Stomach (tissue), 4 donors: ENCODE data around the gene NPBWR2.

Experiments
- POLR2A ChIP-seq, 4 donors: fragments of 450-650 bp; IDR thresholded peaks; one replicate each; pipeline ENCODE4 v1.6.1; 2016; ENCODE audit warnings: antibody characterized with exemption in 4 of 4, control low read depth in 2 of 4, mild to moderate bottlenecking in 1 of 4, moderate library complexity in 1 of 4
- TF ChIP-seq, protein P1 (sequence below), 7 experiments: fragments of 450-650 bp in 4 of 7; fragments of 200-600 bp in 3 of 7; sonication (generic) in 3 of 7; IDR thresholded peaks; one replicate each; pipeline ENCODE4 v1.5.1; 2016 to 2019; ENCODE audit warnings: antibody characterized with exemption in 7 of 7, control low read depth in 2 of 7, mild to moderate bottlenecking in 1 of 7

DNA sequence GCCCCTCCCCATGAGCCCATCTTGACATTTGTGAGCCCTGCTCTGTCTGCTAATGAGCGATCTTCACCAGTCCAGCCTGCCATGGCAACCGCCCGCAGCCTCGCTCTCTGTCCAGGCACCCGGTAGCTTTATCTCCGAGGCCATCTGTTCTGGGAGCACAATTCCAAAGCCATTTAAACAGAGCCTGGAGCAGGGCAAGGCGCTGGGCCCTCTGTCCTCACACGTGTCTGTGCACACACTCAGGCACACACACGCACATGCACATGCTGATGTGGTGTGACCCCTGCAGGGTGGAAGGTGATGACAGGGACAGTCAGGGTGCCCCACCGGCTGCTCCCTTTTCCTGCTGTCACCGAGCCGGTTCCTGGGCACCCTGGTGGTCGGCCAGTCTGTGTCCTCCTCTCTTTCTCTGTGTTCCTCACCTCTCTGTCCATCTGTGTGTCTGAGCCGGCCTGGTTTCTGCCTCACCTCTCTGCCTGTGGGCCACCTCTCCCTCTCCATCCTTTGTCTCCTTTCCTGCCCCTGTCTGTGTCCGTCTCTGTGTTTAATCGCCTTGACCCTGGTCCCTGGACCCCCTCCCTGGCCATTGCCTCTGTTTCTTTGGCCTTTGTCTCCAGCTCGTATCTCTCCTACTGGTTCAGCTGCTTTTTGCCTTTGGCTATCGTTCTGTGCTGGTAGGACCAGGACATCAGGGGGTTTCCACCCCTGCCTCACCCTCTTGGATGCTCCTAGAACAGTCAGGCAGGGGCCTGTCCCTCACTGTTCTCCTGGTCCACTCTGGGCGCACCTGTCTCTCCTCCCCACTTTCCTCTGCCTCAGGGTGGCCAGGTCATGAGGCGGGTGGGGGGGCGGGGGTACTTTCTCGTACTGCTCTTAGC, 48.1 kb upstream of the NPBWR2 start:
- TF ChIP-seq, protein P1, sequence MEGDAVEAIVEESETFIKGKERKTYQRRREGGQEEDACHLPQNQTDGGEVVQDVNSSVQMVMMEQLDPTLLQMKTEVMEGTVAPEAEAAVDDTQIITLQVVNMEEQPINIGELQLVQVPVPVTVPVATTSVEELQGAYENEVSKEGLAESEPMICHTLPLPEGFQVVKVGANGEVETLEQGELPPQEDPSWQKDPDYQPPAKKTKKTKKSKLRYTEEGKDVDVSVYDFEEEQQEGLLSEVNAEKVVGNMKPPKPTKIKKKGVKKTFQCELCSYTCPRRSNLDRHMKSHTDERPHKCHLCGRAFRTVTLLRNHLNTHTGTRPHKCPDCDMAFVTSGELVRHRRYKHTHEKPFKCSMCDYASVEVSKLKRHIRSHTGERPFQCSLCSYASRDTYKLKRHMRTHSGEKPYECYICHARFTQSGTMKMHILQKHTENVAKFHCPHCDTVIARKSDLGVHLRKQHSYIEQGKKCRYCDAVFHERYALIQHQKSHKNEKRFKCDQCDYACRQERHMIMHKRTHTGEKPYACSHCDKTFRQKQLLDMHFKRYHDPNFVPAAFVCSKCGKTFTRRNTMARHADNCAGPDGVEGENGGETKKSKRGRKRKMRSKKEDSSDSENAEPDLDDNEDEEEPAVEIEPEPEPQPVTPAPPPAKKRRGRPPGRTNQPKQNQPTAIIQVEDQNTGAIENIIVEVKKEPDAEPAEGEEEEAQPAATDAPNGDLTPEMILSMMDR (IDR thresholded peaks at IDR 0.05) = no peak
- TF ChIP-seq POLR2A (IDR thresholded peaks at IDR 0.05) = no peak
